ENCODE measurements around the gene NR5A1.

DNA sequence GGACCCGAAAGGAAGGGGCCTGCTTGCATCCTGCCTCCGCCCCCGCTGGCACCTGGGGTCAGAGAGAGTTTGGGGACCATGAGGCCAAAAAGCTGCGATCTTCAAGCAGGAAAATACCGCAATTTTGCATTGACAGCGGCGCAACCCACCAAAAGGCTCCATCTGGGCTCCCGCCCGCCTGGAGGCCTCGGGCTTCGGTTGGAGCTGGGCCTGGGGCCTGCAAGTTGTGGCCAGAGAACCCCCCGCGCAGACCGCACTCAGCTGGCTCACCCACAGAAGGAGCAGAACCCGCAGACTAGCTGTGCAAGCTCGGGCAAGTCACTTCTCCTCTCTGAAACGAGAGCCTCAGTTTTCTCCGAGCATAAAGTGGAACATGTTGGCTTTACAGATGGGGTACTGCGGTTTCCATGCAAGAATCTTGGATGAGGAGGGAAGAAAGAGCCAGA lies 1.3 kb downstream of the NR5A1 start:
- TF ChIP-seq, protein P1, sequence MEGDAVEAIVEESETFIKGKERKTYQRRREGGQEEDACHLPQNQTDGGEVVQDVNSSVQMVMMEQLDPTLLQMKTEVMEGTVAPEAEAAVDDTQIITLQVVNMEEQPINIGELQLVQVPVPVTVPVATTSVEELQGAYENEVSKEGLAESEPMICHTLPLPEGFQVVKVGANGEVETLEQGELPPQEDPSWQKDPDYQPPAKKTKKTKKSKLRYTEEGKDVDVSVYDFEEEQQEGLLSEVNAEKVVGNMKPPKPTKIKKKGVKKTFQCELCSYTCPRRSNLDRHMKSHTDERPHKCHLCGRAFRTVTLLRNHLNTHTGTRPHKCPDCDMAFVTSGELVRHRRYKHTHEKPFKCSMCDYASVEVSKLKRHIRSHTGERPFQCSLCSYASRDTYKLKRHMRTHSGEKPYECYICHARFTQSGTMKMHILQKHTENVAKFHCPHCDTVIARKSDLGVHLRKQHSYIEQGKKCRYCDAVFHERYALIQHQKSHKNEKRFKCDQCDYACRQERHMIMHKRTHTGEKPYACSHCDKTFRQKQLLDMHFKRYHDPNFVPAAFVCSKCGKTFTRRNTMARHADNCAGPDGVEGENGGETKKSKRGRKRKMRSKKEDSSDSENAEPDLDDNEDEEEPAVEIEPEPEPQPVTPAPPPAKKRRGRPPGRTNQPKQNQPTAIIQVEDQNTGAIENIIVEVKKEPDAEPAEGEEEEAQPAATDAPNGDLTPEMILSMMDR (IDR thresholded peaks at IDR 0.05), result no peak
- TF ChIP-seq EP300 (IDR thresholded peaks at IDR 0.05) (no peak), MYC (IDR thresholded peaks at IDR 0.05; ENCODE audit: borderline replicate concordance, low read length) (no peak), POLR2AphosphoS2 (conservative IDR thresholded peaks at IDR 0.05; ENCODE audit: low read length) (no peak), RFX5 (IDR thresholded peaks at IDR 0.05) (no peak), CHD4 (IDR thresholded peaks at IDR 0.05; ENCODE audit: borderline replicate concordance) (no peak), POLR2A (IDR thresholded peaks at IDR 0.05; ENCODE audit: low read length) (no peak), KDM5A (IDR thresholded peaks at IDR 0.05) (no peak), EHMT2 (IDR thresholded peaks at IDR 0.05; ENCODE audit: low read depth) (no peak), RAD21 (conservative IDR thresholded peaks at IDR 0.05 in 1 of 2, IDR thresholded peaks at IDR 0.05 in 1 of 2) (no peak)
- TF ChIP-seq, protein P2, sequence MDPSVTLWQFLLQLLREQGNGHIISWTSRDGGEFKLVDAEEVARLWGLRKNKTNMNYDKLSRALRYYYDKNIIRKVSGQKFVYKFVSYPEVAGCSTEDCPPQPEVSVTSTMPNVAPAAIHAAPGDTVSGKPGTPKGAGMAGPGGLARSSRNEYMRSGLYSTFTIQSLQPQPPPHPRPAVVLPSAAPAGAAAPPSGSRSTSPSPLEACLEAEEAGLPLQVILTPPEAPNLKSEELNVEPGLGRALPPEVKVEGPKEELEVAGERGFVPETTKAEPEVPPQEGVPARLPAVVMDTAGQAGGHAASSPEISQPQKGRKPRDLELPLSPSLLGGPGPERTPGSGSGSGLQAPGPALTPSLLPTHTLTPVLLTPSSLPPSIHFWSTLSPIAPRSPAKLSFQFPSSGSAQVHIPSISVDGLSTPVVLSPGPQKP (IDR thresholded peaks at IDR 0.05; ENCODE audit: low read depth, low read length), result no peak
- TF ChIP-seq, protein P3, sequence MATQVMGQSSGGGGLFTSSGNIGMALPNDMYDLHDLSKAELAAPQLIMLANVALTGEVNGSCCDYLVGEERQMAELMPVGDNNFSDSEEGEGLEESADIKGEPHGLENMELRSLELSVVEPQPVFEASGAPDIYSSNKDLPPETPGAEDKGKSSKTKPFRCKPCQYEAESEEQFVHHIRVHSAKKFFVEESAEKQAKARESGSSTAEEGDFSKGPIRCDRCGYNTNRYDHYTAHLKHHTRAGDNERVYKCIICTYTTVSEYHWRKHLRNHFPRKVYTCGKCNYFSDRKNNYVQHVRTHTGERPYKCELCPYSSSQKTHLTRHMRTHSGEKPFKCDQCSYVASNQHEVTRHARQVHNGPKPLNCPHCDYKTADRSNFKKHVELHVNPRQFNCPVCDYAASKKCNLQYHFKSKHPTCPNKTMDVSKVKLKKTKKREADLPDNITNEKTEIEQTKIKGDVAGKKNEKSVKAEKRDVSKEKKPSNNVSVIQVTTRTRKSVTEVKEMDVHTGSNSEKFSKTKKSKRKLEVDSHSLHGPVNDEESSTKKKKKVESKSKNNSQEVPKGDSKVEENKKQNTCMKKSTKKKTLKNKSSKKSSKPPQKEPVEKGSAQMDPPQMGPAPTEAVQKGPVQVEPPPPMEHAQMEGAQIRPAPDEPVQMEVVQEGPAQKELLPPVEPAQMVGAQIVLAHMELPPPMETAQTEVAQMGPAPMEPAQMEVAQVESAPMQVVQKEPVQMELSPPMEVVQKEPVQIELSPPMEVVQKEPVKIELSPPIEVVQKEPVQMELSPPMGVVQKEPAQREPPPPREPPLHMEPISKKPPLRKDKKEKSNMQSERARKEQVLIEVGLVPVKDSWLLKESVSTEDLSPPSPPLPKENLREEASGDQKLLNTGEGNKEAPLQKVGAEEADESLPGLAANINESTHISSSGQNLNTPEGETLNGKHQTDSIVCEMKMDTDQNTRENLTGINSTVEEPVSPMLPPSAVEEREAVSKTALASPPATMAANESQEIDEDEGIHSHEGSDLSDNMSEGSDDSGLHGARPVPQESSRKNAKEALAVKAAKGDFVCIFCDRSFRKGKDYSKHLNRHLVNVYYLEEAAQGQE (IDR thresholded peaks at IDR 0.05), result no peak

All from A549 (cell line).